Subcutaneous abdominal adipose tissue (tissue), 5 donors: Measurements from ENCODE around the gene ARHGAP15.

ENCODE experiments used
- H3K27ac ChIP-seq: one replicate; pipeline ENCODE4 v1.7.0; 2013; ENCODE audit warnings: low read depth, mild to moderate bottlenecking, inconsistent platforms, low read length, moderate library complexity
- H3K27me3 ChIP-seq, 5 donors: one replicate each; pipeline ENCODE4 v1.7.0; 2013; ENCODE audit warnings: low read length in 5 of 5, inconsistent platforms in 1 of 5; ENCODE audit not compliant: control insufficient read depth in 5 of 5, insufficient read depth in 4 of 5
- H3K36me3 ChIP-seq, 5 donors: one replicate each; pipeline ENCODE4 v1.7.0; 2013; ENCODE audit warnings: low read length in 5 of 5; ENCODE audit not compliant: control insufficient read depth in 5 of 5, insufficient read depth in 5 of 5
- H3K4me1 ChIP-seq, 5 donors: one replicate each; pipeline ENCODE4 v1.7.0; 2013; ENCODE audit warnings: low read length in 5 of 5, mild to moderate bottlenecking in 3 of 5, moderate library complexity in 1 of 5; ENCODE audit not compliant: control insufficient read depth in 5 of 5, insufficient read depth in 5 of 5
- H3K4me3 ChIP-seq, 5 donors: one replicate each; pipeline ENCODE4 v1.7.0; 2013; ENCODE audit warnings: low read length in 5 of 5, low read depth in 1 of 5
- H3K9ac ChIP-seq, 5 donors: one replicate each; pipeline ENCODE4 v1.7.0; 2013; ENCODE audit warnings: low read length in 5 of 5, mild to moderate bottlenecking in 4 of 5, moderate library complexity in 3 of 5
- H3K9me3 ChIP-seq, 5 donors: one replicate each; pipeline ENCODE4 v1.7.0; 2013; ENCODE audit warnings: low read length in 5 of 5; ENCODE audit not compliant: control insufficient read depth in 5 of 5
- donor health status: healthy.
- donor health status: healthy.
- donor health status: healthy.
- donor health status: healthy.
- donor health status: healthy.

ARHGAP15 gene

DNA sequence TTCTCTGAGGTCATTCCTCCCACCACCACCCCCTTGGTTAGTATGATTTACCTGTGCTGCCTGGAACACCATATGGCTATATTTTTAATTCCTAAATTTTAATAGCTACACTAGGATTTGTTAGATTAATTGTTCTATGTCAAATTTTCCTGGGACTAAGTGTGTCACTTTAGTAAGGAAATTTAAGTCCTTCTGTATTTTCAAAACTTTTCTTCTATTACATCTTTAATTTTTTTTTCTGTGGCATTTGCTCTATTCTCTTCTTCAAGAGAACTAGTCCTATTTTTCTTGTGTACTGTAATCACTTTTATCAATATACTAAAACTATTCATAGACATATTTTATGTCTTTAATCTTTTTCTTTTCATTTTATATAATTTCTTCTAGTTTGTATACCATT is 456.9 kb downstream of the ARHGAP15 start:
- no peaks in the 10 kb centered on the region for H3K27me3 ChIP-seq
- H3K4me3 ChIP-seq, result no peak overlapping the region
- peaks cover 0 to 3% (median 0%) of the 10 kb centered on the region in 5 donors for H3K9me3 ChIP-seq
- no peaks in the 10 kb centered on the region for H3K36me3 ChIP-seq
- H3K9ac ChIP-seq, result no peak overlapping the region
- H3K27ac ChIP-seq, result no peak overlapping the region
- peaks cover 0 to 18% (median 7%) of the 10 kb centered on the region in 5 donors for H3K4me1 ChIP-seq

GRCh38 chr2:143588746-143589145 is 459.5 kb downstream of the ARHGAP15 start:
- H3K36me3 ChIP-seq, result no peaks in the 10 kb centered on the region
- no peaks in the 10 kb centered on the region for H3K27me3 ChIP-seq
- H3K4me1 ChIP-seq, result no peaks in the 10 kb centered on the region
- peaks cover 0 to 3% (median 0%) of the 10 kb centered on the region in 5 donors for H3K9me3 ChIP-seq
- no peak overlapping the region for H3K27ac ChIP-seq
- H3K9ac ChIP-seq, result no peak overlapping the region
- no peak overlapping the region for H3K4me3 ChIP-seq

DNA sequence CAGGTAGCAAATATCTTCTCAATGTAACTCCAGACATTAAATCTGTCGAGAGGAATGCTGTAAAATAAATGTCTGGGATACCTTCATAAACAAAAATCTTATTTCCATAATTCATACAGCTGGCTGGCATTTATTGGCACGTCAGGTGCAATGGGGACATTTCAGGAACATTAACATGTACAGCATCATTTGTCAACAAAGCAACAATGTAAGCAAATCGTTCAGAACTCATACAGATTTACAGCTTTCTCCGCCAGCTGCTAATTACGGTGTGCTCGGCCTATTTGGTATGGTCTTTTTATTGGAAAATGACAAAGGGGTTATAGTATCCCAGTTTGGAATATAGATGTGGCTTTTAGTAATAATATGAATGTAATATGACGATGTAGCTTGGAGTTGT is 464.9 kb downstream of the ARHGAP15 start:
- Histone ChIP-seq H3K4me1 (no peaks in the 10 kb centered on the region), H3K36me3 (no peaks in the 10 kb centered on the region), H3K9ac (no peak overlapping the region), H3K27me3 (no peaks in the 10 kb centered on the region), H3K27ac (no peak overlapping the region), H3K9me3 (no peaks in the 10 kb centered on the region), H3K4me3 (no peak overlapping the region)

DNA sequence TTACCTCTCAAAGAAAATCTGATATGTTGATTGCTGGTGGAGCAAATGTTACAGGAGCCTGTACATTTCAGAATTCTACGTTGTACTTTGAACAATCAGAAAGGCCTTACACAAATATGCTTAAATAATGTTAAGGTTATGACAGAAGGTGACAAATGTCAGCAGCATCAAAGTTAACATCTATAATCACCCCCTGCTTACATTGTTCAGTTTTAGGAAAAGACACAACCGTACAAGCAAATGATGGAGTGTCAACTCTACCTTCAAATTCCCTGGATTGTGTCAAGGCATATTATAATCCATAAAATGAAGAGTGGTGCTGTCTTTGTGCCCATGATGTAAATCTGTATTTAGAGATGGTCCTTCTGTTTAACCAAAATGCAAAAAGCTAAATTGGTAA is 465.5 kb downstream of the ARHGAP15 start:
- Histone ChIP-seq H3K4me1 (no peaks in the 10 kb centered on the region), H3K9ac (no peak overlapping the region), H3K9me3 (no peaks in the 10 kb centered on the region), H3K27me3 (no peaks in the 10 kb centered on the region), H3K36me3 (no peaks in the 10 kb centered on the region), H3K27ac (no peak overlapping the region), H3K4me3 (no peak overlapping the region)

- no peak overlapping the region for H3K27ac ChIP-seq
- H3K4me1 ChIP-seq, result no peaks in the 10 kb centered on the region
- no peak overlapping the region for H3K4me3 ChIP-seq
Observed at GRCh38 chr2:143600116-143600515, 470.9 kb downstream of the ARHGAP15 start.

GRCh38 chr2:143601828-143602227 is 472.6 kb downstream of the ARHGAP15 start:
- Histone ChIP-seq H3K36me3 (no peaks in the 10 kb centered on the region), H3K27me3 (no peaks in the 10 kb centered on the region), H3K9me3 (no peaks in the 10 kb centered on the region), H3K27ac (no peak overlapping the region), H3K4me3 (no peak overlapping the region), H3K4me1 (no peaks in the 10 kb centered on the region), H3K9ac (no peak overlapping the region)

More at GRCh38 chr2:143600116-143600515, 470.9 kb downstream of the ARHGAP15 start:
- H3K36me3 ChIP-seq, result no peaks in the 10 kb centered on the region
- no peaks in the 10 kb centered on the region for H3K9me3 ChIP-seq
- H3K9ac ChIP-seq, result no peak overlapping the region
- H3K27me3 ChIP-seq, result no peaks in the 10 kb centered on the region

DNA sequence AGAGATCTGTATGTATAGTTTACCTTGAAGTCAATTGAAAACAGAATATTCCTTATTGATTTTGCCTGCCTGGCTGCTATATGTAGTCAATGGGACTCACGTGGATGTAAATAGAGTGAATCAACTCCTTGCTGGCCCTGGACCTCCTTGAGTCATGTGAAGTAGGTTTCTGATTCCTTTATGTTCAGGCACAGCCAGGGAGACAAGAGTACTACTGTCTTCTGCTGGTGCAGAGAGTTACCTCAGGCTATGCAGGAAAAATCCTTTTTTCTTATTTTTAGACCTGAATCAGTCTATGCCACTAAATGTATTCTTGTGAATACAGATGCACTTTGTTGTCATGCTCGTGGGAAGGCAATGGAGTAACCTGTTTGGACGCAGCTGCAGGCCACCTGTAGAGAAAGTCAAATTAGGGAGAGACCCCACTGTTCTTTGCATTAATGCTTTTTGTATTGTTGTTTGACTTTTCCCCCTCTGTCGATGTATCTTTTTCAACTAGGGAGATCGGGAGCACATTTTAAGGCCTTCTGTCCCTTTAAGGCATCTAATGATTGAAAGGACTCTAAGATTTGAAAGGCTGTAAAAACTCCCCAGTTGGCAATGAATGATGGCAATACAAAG is 473.9 kb downstream of the ARHGAP15 start:
- no peaks in the 10 kb centered on the region for H3K27me3 ChIP-seq
- no peaks in the 10 kb centered on the region for H3K36me3 ChIP-seq
- H3K9ac ChIP-seq, result no peak overlapping the region
- no peak overlapping the region for H3K27ac ChIP-seq
- peaks cover 0 to 4% (median 0%) of the 10 kb centered on the region in 5 donors for H3K4me1 ChIP-seq
- no peak overlapping the region for H3K4me3 ChIP-seq
- no peaks in the 10 kb centered on the region for H3K9me3 ChIP-seq

- H3K9me3 ChIP-seq, result no peaks in the 10 kb centered on the region
- H3K4me1 ChIP-seq, result peaks cover 0 to 4% (median 0%) of the 10 kb centered on the region in 5 donors
- H3K4me3 ChIP-seq, result no peak overlapping the region
- no peak overlapping the region for H3K27ac ChIP-seq
- no peaks in the 10 kb centered on the region for H3K36me3 ChIP-seq
- H3K27me3 ChIP-seq, result no peaks in the 10 kb centered on the region
- H3K9ac ChIP-seq, result no peak overlapping the region
Observed at GRCh38 chr2:143603846-143604565, 474.8 kb downstream of the ARHGAP15 start.

DNA sequence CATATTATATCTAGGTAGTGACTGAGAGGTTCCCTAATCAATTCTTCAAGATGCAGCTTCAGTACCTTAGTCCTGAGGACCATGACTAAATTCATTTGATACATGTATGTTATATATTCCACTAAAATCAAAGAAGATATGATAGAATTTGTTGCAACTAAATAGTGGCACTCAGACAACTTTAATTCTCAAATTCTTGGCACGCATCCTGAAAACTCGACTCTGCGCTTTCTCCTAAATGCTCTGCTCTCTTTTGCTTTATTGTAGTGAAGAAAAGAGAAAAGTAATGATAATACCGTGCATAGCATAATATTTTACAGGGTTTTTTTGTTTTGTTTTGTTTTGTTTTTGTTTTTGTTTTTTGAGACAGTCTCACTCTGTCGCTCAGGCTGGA is 475.3 kb downstream of the ARHGAP15 start:
- no peak overlapping the region for H3K27ac ChIP-seq
- peaks cover 0 to 4% (median 0%) of the 10 kb centered on the region in 5 donors for H3K4me1 ChIP-seq
- no peak overlapping the region for H3K4me3 ChIP-seq
- H3K36me3 ChIP-seq, result no peaks in the 10 kb centered on the region
- H3K9me3 ChIP-seq, result no peaks in the 10 kb centered on the region
- H3K27me3 ChIP-seq, result no peaks in the 10 kb centered on the region
- H3K9ac ChIP-seq, result no peak overlapping the region

- H3K27me3 ChIP-seq, result no peaks in the 10 kb centered on the region
- H3K36me3 ChIP-seq, result no peaks in the 10 kb centered on the region
- no peak overlapping the region for H3K27ac ChIP-seq
- H3K9ac ChIP-seq, result no peak overlapping the region
- no peak overlapping the region for H3K4me3 ChIP-seq
- no peaks in the 10 kb centered on the region for H3K9me3 ChIP-seq
- peaks cover 0 to 4% (median 0%) of the 10 kb centered on the region in 5 donors for H3K4me1 ChIP-seq
Observed at GRCh38 chr2:143607231-143608062, 478.2 kb downstream of the ARHGAP15 start.
